Activated T-cell treated with anti-CD3 and anti-CD28 coated beads for 1 hour (primary cell): Measurements from ENCODE around the gene HOXD10.

Experiments
- DNase-seq: peaks from one replicate; pipeline ENCODE4 v3.0.0-alpha.2; 2020; ENCODE audit warnings: low read depth

HOXD10 gene

DNA sequence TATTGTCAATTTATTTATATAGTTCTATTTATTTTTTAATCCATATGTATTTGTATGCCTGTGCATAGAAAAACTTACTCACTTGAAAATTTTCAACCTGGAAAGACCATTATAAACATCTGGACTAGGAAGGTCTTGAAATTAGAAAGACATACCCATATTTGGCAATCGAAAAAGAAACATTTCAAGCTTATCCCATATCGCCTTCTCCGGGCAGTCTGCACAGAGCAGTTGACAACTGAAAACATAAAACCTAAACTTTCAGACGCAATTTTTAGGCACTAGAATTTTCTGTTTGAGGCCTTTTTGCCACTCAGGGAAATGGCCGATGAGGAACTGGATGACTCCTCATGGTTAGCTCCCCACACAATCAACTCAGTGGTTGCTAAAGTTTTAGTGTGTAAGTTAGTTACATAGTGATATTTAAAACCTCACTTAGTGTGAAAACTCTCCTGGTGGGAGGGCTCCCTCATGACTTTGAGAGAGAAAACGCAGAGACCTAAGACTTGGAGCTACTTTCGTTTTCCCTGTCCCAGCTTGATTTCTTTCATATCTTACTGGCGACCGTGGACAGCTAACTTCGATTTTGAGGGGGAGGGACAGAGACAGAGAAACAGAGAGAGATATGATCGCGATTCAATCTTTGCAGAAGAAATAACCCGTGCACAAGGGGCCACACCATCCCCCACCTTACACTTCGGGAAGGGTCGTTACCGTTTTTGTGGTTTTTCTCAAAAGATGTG lies 20.2 kb upstream of the HOXD10 start:
- no peak for DNase-seq

DNA sequence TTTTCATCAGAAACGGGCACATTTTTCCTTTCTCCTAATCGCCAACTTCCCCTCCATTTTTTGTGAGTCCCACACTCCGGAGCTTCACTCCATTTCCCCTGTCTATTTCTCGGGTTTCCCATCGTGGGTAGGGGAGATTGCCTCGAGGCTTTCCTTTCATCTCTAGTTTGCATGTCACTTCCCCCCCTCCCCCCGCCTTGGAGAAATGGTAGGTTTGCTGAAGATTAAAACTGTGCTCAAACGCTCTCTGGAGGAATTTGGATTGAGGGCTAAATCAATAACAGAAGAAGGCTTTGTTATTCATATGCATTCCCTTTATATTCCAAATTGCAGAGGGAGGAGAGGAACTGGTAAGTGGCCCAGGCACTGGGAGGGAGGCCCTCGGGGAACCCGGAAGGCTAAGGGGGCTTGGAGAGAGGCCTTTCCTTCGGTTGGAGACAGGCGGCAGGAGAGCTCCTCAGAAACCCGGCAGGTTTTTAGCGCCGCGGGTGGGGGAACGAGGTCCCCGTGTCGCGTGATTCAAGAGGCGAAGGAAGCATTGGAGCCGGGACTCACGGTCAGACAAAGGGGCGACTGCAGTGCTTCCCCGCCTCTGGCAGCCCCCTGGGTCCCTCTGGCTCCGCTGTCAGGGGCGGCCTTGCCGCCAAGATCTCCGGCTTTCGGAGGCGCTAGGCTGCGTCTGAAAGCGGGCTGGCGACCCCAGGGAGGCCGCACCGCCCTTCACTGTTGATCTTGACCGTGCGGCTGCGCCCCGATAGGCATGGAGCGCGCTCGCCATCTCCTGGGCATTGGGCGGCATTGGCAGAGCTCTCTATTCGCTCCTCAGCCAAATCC lies 19.4 kb upstream of the HOXD10 start:
- DNase-seq = peak; percentile 51

DNA sequence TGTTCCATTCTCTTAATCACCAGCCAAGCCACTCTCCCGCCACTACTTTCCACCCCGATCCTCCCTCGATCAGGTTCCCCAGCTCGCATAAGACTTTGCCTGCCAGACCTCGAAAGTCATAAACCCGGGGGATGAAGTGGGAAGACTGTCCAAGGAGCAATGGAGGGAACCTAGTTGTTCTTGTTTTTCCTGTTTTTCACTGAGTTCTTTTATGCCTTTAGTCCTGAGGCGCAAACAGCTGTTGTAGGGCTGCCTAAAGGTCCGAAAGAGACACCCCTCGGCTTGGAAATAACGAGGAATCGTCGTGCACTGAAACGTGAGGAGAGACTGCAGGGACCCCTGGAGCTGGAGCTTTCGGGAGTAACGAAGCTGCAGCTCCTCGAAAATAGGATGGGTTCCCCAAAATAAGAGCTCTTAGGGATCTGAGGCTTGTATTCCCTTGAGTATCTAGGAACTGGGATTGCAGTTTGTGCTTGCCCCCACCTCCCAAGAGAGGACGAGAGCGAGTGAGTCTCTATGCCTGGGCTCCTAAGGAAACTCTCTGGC lies 18.7 kb upstream of the HOXD10 start:
- no peak for DNase-seq

DNA sequence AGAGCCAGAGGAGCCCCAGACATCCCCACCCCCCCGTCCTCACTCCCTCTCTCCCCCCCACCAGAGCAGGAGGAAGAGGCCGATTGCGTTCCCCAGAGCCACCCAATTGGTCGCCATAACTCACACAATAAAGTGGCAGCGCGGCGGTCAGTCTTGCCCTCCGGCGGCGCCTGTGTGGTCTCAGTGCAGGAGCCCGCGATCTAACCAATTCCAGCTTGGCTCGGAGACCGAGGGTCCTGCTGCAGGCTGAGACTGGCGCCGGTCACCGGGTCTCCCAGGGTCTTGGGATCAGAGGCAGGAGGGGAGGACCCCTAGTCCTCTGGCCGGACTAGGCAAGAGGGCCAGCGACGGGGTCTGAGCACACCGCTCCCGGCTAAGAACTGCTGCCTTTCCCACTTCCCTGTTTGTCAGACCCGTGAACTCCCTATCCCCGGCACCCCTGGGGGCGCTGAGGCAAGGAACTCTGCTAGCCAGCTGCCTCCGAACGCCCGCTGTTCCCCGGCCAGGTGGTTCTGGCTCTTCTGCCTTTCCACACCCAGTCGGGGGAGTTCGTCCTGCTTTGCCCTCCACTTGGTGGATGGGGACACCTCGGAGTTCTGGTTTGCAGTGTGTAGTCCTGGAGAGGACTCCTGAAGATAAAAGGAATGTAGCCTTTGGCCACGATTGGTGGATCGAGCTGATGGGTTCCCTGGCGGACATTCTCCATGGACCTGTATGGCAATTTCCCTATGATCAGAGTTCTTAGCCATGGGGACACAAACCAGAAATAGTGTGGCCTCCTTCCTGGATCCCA lies 18.0 kb upstream of the HOXD10 start:
- DNase-seq = no peak

DNA sequence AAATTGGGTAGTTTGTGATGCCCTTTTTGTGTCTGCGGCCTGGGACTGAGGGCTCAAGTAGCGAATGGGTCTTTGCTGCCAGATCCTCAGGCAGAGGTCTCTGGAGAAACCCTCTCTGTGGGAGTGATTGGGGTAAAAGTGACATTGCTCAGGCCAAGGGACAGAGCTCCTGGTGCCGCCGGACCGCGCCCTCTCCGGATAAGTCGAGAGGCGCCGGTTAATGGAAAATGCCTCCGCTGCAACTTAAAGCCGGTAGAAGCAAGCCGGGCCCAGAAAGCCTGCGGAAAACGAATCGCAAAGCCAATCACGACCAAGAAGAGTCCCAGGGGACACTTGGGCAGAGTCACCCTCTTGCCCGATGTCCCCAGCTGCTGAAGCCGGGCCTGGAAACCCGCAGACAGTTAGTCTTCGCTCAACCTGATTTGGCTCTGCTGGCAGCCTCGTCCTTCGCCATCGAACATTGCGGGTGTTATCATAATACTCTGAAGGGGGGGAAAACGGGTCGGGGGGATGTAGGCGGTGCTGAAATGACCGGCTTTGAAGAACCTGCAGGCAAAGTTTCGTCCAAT lies 17.3 kb upstream of the HOXD10 start:
- no peak for DNase-seq

DNA sequence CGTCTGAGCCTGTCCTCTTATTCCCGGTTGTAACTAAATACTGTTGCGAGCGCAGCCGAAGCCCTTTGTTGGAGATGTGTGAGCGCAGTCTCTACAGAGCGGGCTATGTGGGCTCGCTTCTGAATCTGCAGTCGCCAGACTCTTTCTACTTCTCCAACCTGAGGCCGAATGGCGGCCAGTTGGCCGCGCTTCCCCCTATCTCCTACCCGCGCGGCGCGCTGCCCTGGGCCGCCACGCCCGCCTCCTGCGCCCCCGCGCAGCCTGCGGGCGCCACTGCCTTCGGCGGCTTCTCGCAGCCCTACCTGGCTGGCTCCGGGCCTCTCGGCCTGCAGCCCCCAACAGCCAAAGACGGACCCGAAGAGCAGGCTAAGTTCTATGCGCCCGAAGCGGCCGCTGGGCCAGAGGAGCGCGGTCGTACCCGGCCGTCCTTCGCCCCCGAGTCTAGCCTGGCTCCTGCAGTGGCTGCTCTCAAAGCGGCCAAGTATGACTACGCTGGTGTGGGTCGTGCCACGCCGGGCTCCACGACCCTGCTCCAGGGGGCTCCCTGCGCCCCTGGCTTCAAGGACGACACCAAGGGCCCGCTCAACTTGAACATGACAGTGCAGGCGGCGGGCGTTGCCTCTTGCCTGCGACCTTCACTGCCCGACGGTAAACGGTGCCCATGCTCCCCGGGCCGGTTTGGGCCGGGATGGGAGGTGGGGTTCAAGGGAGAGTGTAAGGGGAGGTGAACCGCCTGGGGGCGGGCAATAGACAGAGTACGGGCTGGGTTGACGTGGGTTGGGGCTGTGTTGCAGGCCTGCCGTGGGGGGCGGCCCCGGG lies 16.6 kb upstream of the HOXD10 start, which contains the start of gene HOXD12:
TSS of gene HOXD12 (plus strand) at position 68 of the 819 bp plus-strand sequence. CDS start at position 75, 7 bp downstream.
- DNase-seq = no peak

DNA sequence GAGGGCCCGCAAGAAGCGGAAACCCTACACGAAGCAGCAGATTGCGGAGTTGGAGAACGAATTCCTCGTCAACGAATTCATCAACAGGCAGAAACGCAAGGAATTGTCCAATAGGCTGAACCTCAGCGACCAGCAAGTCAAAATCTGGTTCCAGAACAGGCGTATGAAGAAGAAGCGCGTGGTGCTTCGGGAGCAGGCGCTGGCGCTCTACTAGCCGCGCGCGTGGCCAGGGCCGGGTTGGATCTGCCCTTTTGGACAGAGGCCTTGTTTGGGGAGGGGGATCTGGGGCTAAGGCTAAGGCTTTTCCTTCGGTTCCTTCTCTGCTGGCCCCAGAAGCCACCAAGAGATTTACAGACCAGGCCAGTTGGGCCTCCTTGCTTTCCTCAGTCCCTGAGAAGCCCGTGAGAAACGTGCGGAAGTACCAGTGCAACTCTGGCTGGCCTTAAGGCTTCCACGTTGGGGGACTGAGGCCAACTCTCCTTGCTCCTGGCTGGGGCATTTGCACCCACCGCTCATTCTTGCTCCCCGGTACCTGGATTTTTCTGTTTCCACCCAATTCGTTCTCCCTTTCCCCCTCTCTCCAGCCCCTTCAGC lies 15.9 kb upstream of the HOXD10 start:
- DNase-seq = no peak

DNA sequence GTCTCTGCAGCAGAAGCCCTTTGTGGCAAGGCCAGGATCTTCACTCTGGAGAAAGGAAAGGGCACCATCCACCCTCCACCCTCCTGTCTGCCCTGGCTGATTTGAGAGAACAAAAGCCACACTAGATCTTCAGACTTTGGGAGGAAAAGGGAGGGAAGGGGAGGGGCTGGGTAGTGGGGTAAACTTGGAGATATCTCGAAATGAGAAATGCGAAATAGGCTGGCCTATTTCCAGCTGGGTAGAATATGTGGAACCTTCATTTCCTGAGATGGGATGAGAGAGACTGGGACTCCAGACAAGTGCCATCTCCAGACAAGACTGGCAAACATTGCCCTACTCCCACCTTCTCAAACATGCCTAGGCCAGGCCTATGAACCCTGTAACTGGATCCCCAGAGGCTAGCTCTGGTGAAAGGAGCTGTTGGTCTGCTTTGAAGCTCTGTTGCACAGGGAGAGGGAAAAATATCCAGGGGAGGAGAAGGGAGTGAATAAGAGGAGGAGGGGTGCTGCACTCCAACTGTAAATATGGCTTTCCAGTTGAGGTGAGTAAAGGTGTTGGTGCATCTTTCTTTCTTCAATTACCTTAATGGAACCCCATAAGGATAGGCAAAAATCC lies 15.3 kb upstream of the HOXD10 start:
- no peak for DNase-seq

DNA sequence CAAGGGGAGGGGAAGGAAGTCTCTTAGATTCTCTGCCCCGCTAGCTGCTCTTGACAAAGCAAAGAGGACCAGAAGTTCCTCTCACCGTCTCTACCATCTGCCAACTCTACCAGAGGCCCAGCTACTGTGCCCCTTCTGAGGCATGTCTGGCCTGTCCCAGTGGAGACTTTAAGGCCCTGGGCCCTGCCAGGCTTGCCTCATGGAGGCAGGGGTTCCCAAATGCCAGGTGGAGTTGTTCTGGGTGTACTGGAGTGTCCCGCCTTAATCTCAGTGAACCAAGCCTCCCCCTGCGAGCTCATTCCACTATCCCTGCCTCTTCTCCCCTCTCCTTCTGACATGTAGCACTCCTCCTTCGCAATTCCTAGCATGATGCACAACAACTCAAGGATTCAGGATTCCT lies 14.7 kb upstream of the HOXD10 start:
- no peak for DNase-seq

DNA sequence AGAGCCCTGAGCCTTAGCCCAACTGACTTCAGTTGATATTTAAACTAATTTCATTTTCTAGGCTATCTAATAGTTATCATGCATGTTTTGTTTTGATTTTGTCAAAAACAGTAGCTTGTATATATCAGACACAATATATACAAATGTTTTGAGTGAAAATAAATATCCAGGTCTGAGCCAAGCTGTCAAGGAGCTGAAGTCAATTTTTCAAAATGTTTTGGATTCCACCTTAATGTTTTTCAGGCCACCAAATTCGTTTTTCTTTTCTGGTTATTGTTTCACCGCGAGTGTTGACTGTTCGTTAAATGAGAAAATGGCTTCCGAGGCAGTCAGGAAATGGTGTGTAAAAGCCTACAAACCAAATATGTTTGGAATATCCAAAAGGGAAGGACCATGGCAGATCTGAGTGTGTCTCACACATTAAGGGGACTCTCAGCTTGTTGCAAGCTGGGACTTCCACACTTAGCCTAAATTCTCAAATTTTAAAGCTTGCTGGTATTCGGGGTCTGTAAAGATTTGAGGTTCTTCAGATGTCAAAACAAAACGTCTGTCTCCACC lies 14.2 kb upstream of the HOXD10 start:
- no peak for DNase-seq

DNA sequence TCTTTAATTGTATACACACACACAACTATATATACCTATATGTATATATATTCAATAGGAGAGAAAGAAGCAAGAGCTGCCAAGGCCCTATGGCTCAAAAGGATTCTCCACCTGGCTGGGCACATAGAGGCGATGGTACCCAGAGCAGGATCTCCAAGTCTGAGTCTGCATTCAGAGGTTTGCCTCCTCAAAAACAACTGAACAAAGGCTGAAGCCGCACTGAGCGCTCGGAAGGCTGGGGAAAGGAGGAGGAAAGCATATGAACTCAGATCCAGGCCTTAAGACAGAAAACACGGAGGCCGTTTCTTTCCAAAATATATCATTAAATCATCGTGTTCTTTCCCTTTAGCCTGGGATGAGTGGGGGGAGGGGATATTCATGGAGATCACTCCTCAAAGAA lies 13.4 kb upstream of the HOXD10 start:
- DNase-seq = no peak

DNA sequence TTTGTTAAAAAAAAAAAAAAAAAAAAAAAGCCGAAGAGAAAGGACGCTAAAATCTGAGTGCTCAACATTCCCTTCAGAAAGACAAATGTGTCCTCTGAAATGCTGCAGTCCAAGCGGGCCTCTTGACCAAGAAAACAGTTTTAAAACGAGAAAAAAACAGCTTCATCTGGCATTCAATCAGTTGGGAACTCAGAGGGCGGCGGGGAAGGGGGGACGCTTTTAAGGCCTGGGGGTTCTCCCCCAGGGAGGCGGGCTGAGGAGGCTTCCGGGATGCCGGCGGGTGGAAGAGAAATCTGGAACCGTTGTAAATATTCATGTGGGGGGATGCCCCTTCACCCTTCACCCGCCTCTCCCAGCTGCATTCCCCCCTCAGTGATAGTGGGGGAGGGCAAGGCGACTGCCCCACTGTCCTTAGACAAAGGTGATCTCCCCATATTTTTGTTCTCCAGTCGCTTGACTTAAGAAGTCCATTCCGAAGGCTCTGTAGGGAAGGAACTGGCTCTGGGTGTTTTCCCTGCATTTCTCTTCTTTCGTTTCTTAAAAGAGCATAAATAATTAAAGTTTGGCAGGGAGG lies 12.7 kb upstream of the HOXD10 start:
- DNase-seq = no peak

DNA sequence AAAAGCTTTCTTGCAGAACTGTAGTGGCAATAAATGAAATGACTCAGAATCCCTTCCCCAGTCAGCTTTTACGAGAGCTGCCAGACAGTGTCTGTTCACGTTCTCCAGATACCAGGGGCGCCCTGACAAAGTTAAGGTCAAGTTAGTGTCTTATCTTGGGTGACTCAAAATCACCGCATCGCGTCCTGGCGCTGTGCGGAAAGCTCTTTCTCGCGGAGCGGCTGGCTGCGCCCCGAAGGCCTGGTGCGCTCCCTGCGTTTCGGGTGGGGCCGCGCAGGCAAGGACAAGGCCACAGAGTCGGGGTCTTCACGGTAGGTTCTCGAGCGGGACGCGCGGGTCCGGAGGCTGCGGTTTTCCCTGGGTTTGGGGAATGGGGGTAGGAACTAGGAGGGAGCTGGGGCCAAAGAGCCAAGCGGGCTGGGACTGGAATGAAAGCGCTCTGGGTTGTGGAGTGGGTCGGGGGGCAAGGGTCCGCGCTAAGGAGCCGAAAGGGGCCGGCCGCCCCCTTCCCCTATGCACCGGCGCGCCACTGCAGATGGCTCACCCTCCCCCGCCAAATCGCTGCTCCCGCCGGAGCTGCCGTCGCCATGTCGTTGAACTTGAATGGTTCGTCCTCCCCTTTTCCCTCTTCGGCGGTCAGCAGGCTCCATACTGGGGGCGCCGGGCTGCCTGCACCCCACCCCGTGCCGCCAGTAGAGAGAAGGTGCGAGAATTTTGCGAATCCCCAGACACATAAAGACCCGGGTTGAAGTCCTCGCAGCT lies 12.1 kb upstream of the HOXD10 start:
- DNase-seq = no peak

DNA sequence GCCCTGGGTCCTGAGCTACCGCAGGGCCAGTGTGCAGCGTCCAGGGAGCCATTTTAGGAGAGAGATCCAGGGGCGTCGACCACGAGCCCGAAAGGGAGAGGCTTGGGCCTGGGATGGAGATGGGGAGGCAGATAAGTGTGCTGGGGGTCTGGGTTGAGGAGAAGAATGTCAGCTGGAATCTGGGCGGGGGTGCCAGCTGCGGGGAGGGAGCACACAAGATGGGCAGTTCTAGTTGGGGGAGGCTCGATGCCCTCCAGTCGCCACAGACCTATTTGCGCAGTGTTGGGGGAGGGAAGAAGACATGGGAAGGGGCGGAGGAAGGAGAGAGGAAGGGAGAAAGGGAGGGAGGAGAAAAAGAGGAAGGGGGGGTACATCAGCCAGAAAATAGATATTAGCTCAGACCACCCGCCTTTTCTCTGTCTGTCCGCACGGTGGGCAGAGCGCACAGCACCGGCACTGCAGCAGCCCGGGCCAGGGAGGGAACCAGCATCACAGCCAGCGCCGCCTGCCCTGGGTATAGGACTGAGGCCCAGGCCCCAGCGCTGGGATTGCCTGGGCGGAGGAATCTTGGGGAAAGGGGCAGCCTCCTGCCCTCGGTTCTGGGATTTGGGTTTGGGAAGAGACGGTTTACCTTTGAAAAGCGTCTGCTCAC lies 11.4 kb upstream of the HOXD10 start:
- DNase-seq = no peak

DNA sequence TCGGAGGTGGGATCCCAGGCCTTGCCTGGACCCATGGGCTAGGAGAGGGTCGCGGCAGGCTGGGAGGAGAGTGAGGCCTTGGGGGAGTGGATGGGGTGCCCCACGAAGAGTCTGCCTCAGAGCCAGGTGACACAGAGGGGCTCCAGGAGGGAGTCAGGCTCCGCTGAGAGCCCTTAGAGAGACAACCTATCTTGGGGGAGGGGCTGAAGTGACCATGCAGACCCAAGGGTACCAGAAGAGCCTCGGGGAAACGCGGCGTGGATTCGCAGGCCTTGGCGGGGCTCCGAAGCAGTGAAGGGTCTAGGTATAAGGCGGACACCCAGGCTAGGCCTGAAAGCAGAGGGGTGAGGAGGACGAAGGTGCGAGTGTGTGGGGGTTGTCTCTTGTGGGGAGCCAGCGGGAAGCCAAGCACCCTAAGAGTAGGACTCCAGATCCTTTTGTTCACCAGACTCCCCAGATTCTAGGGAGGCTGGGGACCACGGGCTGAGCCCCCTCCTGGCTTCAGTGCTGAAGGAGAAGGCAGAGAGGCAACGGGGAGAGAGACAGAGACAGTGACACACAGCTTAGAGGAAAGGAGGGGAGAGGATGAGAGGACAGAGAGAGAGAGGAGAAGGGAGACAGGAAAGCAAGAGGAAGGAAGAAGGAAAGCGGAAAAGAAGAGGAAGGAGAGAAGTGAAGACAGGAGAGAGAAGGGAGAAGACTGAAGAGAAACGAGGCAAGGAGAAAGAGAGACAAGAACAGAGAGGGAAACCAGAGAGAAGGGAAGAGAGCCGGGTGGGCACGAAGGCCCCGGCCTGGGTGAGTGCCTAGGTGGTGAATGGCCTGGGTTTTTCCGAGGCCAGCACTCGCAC lies 10.6 kb upstream of the HOXD10 start:
- no peak for DNase-seq

DNA sequence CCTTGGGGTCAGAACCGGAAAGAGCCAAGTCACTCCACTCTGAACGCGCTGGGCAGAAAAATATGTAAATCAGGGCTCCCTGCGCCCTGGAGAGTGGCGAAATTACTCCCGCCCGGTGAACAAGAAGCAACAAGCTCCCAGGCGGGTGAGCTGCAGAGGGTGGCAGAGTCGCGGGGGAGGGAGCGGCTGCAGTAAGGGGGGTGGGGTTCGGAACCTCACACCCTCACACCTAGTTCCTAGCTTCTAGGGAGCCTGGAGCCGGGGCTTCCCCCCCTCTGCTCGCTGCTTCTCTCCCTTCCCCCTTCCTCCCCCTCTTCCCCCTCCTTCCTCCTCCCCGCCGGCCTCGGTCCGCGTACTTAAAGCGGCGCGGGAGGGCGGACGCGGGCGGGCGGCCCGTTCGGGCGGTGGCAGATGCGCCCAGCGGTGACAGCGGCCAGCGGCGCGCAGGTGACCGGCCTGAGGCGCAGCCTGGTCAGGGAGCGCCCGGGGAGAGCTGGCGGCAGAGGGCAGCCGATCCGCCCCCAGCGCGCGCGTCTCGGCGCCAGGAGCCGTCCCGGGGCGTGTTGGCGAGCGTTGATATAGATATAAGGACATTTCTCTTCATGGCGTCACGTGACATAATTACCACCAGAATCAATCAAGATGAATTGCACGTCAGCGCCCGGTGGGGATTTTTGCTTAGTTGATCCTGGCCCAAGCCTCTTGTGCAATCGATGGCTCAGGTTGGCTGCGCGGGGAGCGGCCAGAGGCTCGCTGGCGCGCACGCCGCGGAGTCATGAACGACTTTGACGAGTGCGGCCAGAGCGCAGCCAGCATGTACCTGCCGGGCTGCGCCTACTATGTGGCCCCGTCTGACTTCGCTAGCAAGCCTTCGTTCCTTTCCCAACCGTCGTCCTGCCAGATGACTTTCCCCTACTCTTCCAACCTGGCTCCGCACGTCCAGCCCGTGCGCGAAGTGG lies 9.7 kb upstream of the HOXD10 start, which contains the start of gene HOXD11:
TSS of gene HOXD11 (plus strand) at position 700 of the 959 bp plus-strand sequence. CDS start at position 776, 76 bp downstream.
- DNase-seq = no peak
